ENCODE results near the gene ACACB.

DNA sequence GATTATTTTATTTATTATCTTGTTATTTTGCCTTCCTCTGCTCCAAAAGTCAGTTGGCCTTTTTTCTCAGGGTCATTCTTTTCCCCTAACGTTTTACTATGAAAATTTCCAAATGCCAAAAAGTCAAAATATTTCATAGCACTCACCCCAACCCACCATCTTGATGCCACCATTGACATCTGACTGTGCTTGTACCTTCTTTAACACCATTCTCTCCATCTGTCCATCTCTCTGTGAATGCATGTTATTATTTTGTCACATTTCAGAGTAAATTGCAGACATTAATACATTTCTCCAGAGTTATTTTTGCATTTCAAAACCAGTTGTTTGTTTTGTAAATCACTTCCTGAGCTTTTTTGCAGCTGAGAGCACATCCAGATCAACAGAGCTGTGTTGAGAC lies 154.1 kb downstream of the ACACB start:
- TF ChIP-seq, protein P1, sequence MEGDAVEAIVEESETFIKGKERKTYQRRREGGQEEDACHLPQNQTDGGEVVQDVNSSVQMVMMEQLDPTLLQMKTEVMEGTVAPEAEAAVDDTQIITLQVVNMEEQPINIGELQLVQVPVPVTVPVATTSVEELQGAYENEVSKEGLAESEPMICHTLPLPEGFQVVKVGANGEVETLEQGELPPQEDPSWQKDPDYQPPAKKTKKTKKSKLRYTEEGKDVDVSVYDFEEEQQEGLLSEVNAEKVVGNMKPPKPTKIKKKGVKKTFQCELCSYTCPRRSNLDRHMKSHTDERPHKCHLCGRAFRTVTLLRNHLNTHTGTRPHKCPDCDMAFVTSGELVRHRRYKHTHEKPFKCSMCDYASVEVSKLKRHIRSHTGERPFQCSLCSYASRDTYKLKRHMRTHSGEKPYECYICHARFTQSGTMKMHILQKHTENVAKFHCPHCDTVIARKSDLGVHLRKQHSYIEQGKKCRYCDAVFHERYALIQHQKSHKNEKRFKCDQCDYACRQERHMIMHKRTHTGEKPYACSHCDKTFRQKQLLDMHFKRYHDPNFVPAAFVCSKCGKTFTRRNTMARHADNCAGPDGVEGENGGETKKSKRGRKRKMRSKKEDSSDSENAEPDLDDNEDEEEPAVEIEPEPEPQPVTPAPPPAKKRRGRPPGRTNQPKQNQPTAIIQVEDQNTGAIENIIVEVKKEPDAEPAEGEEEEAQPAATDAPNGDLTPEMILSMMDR (conservative IDR thresholded peaks at IDR 0.05 in 1 of 2, IDR thresholded peaks at IDR 0.05 in 1 of 2; ENCODE audit: extremely low read depth in 1 of 2, insufficient read depth in 1 of 2, low read depth in 1 of 2, low read length in 2 of 2): no peak
- TF ChIP-seq EZH2 (IDR thresholded peaks at IDR 0.05; ENCODE audit: borderline replicate concordance, low read length): no peak
